IMR-90 (cell line): ENCODE data around the gene ANGPTL1. TPM values are rescaled to one million over a fixed set of nuclear protein-coding genes. Genes with fewer than 3 reads are reported as not detected.

Experiments
- ATAC-seq: fragments of 200-7000 bp; cut with Tn5 transposase; 2 replicates; pipeline ENCODE4 v1.9.1; 2020; ENCODE audit warnings: low read depth, mild to moderate bottlenecking, moderate library complexity
- BruUV-seq: library from RNA; stranded (reverse); fragments of 400-500 nt; replicated peaks from 2 replicates; lab custom pipeline; 2021; lab: Mats Ljungman, UMichigan
- CTCF ChIA-PET: fragments of 300-600 bp; formaldehyde crosslinking; extraction: SDS; loops from one replicate; lab custom pipeline; 2021; ENCODE audit warnings: antibody characterized with exemption; lab: Yijun Ruan, JAX
- POLR2A ChIA-PET: fragments of 300-600 bp; sonication (Branson Sonifier 250); formaldehyde crosslinking; loops from one replicate; lab custom pipeline; 2022; ENCODE audit warnings: antibody characterized with exemption; ENCODE audit not compliant: unreplicated experiment; lab: Charles Lee
- DNase-seq: peaks from one replicate; pipeline ENCODE4 v3.0.0; 2013
- H2AFZ ChIP-seq: replicated peaks from 2 replicates; pipeline ENCODE3; 2013; ENCODE audit warnings: low read length, mild to moderate bottlenecking; ENCODE audit not compliant: poor library complexity
- H2AK5ac ChIP-seq: 2 replicates; pipeline ENCODE4 v1.6.1; 2013; ENCODE audit warnings: low read depth, low read length, inconsistent platforms
- H2AK9ac ChIP-seq: replicated peaks from 2 replicates; pipeline ENCODE3; 2013; ENCODE audit warnings: mild to moderate bottlenecking, low read depth, low read length, moderate library complexity; ENCODE audit not compliant: poor library complexity
- H2BK120ac ChIP-seq: 2 replicates; pipeline ENCODE4 v1.6.1; 2013; ENCODE audit warnings: low read depth, low read length, inconsistent platforms
- H2BK15ac ChIP-seq: 3 replicates; pipeline ENCODE4 v1.6.1; 2013; ENCODE audit warnings: low read depth, low read length, inconsistent platforms
- H2BK20ac ChIP-seq: 2 replicates; pipeline ENCODE4 v1.6.1; 2013; ENCODE audit warnings: low read depth, mild to moderate bottlenecking, inconsistent platforms, low read length, moderate library complexity
- H2BK5ac ChIP-seq: 2 replicates; pipeline ENCODE4 v1.6.1; 2013; ENCODE audit warnings: mild to moderate bottlenecking, low read depth, low read length, inconsistent platforms; ENCODE audit not compliant: poor library complexity, severe bottlenecking
- H3K14ac ChIP-seq: replicated peaks from 2 replicates; pipeline ENCODE4 v1.6.1; 2013; ENCODE audit warnings: low read depth, low read length, inconsistent platforms
- H3K18ac ChIP-seq: 2 replicates; pipeline ENCODE4 v1.6.1; 2013; ENCODE audit warnings: low read depth, low read length, control low read depth
- H3K23ac ChIP-seq: 2 replicates; pipeline ENCODE4 v1.6.1; 2013; ENCODE audit warnings: low read depth, low read length, inconsistent platforms
- H3K27ac ChIP-seq: 2 replicates; pipeline ENCODE4 v1.5.1; 2013; ENCODE audit warnings: mild to moderate bottlenecking, control low read depth, low read length; ENCODE audit not compliant: insufficient read depth
- H3K27me3 ChIP-seq: 2 replicates; pipeline ENCODE4 v1.6.1; 2013; ENCODE audit warnings: low read length; ENCODE audit not compliant: control insufficient read depth, insufficient read depth
- H3K36me3 ChIP-seq: 2 replicates; pipeline ENCODE4 v1.6.1; 2013; ENCODE audit warnings: low read length, mixed read lengths; ENCODE audit not compliant: control insufficient read depth, insufficient read depth
- H3K4ac ChIP-seq: 2 replicates; pipeline ENCODE4 v1.6.1; 2013; ENCODE audit warnings: low read depth, low read length, inconsistent platforms
- H3K4me1 ChIP-seq: 2 replicates; pipeline ENCODE4 v1.6.1; 2013; ENCODE audit warnings: low read length, mixed read lengths; ENCODE audit not compliant: control insufficient read depth, insufficient read depth
- H3K4me2 ChIP-seq: 2 replicates; pipeline ENCODE4 v1.6.1; 2013; ENCODE audit warnings: low read depth, mild to moderate bottlenecking, control low read depth, low read length, moderate library complexity
- H3K4me3 ChIP-seq: 2 replicates; pipeline ENCODE4 v1.5.1; 2013; ENCODE audit warnings: low read depth, mild to moderate bottlenecking, control low read depth, low read length, moderate library complexity; ENCODE audit not compliant: insufficient read depth
- H3K56ac ChIP-seq: 2 replicates; pipeline ENCODE4 v1.6.1; 2013; ENCODE audit warnings: low read length, inconsistent platforms; ENCODE audit not compliant: insufficient read depth; ENCODE audit errors: extremely low read depth
- H3K79me1 ChIP-seq, 2 experiments: 2 replicates each; pipeline ENCODE4 v1.6.1; 2013; ENCODE audit warnings: low read length in 2 of 2, inconsistent platforms in 1 of 2, low read depth in 1 of 2
- H3K9ac ChIP-seq: 2 replicates; pipeline ENCODE4 v1.6.1; 2013; ENCODE audit warnings: low read depth, low read length, control low read depth
- H3K9me1 ChIP-seq: 2 replicates; pipeline ENCODE4 v1.6.1; 2013; ENCODE audit warnings: low read length, inconsistent platforms; ENCODE audit not compliant: insufficient read depth
- H3K9me3 ChIP-seq: 2 replicates; pipeline ENCODE4 v1.6.1; 2013; ENCODE audit warnings: low read length; ENCODE audit not compliant: control insufficient read depth, insufficient read depth
- H4K20me1 ChIP-seq: 2 replicates; pipeline ENCODE4 v1.6.1; 2013; ENCODE audit warnings: low read length, inconsistent platforms; ENCODE audit not compliant: insufficient read depth
- H4K5ac ChIP-seq: 2 replicates; pipeline ENCODE4 v1.6.1; 2013; ENCODE audit warnings: mild to moderate bottlenecking, low read depth, low read length, control low read depth
- H4K8ac ChIP-seq, 2 experiments: 2 replicates each; pipeline ENCODE4 v1.6.1; 2013; ENCODE audit warnings: low read depth in 2 of 2, low read length in 2 of 2, control low read depth in 1 of 2, inconsistent platforms in 1 of 2
- H4K91ac ChIP-seq: 2 replicates; pipeline ENCODE4 v1.6.1; 2013; ENCODE audit warnings: low read depth, low read length, inconsistent platforms; ENCODE audit not compliant: insufficient read depth
- BHLHE40 ChIP-seq: fragments of 150-350 bp; IDR thresholded peaks from 2 replicates; pipeline ENCODE4 v1.6.1; 2016; ENCODE audit warnings: mild to moderate bottlenecking, low read depth, low read length
- CEBPB ChIP-seq: IDR thresholded peaks from 2 replicates; pipeline ENCODE4 v1.6.1; 2012; ENCODE audit warnings: low read depth, low read length, improper control_type of control experiment
- CHD1 ChIP-seq: IDR thresholded peaks from 2 replicates; pipeline ENCODE4 v1.6.1; 2012; ENCODE audit warnings: low read depth, low read length, improper control_type of control experiment
- FOS ChIP-seq: fragments of 150-350 bp; IDR thresholded peaks from 2 replicates; pipeline ENCODE4 v1.6.1; 2016; ENCODE audit warnings: low read depth, low read length
- MAFK ChIP-seq: IDR thresholded peaks from 2 replicates; pipeline ENCODE4 v1.6.1; 2012; ENCODE audit warnings: low read depth, low read length, improper control_type of control experiment
- MAZ ChIP-seq: IDR thresholded peaks from 2 replicates; pipeline ENCODE4 v1.6.1; 2012; ENCODE audit warnings: low read depth, mild to moderate bottlenecking, low read length, improper control_type of control experiment, moderate library complexity, borderline replicate concordance
- MXI1 ChIP-seq: IDR thresholded peaks from 2 replicates; pipeline ENCODE4 v1.6.1; 2012; ENCODE audit warnings: low read depth, mild to moderate bottlenecking, low read length, moderate library complexity, borderline replicate concordance
- NFE2L2 ChIP-seq: fragments of 150-350 bp; IDR thresholded peaks from 2 replicates; pipeline ENCODE4 v1.6.1; 2016; ENCODE audit warnings: low read depth, mild to moderate bottlenecking, low read length
- POLR2A ChIP-seq: IDR thresholded peaks from 2 replicates; pipeline ENCODE4 v1.6.1; 2012; ENCODE audit warnings: mild to moderate bottlenecking, low read depth, low read length
- RAD21 ChIP-seq: IDR thresholded peaks from 2 replicates; pipeline ENCODE4 v1.6.1; 2012; ENCODE audit warnings: low read length, improper control_type of control experiment
- RCOR1 ChIP-seq: IDR thresholded peaks from 2 replicates; pipeline ENCODE4 v1.6.1; 2012; ENCODE audit warnings: mild to moderate bottlenecking, low read length, improper control_type of control experiment; ENCODE audit not compliant: insufficient replicate concordance
- RFX5 ChIP-seq: IDR thresholded peaks from 2 replicates; pipeline ENCODE4 v1.8.0; 2012; ENCODE audit warnings: low read depth, mild to moderate bottlenecking, low read length, moderate library complexity
- SMC3 ChIP-seq: fragments of 150-350 bp; IDR thresholded peaks from 2 replicates; pipeline ENCODE4 v1.6.1; 2016; ENCODE audit warnings: low read depth, mild to moderate bottlenecking, antibody characterized with exemption, low read length, moderate library complexity
- WGBS, 2 experiments: methylation state at CpG; one replicate each; pipeline versions ENCODE4 v1.1.5 to v1.1.7; 2013; ENCODE audit warnings: missing lambda C conversion rate in 2 of 2; ENCODE audit not compliant: insufficient read length in 1 of 2; ENCODE audit errors: extremely low coverage in 2 of 2; 5-methylcytosine and 5-hydroxymethylcytosine counted together
- dilution Hi-C: fragments of 300-500 bp; cut with HindIII; formaldehyde crosslinking; loops from one replicate; pipeline ENCODE4 v1.14.3; 2018; ENCODE audit warnings: low sequenced_read_pairs; ENCODE audit not compliant: unreplicated experiment
- in situ Hi-C: fragments of 300-500 bp; cut with MboI; formaldehyde crosslinking; loops from 3 replicates; pipeline ENCODE4 v1.14.3; 2019; ENCODE audit warnings: low sequenced_read_pairs, inconsistent platforms, mixed read lengths
- intact Hi-C: fragments of 100-400 bp; cut with micrococcal nuclease; formaldehyde crosslinking; loops from 2 replicates; pipeline ENCODE4 v1.10.0; 2022
- polyA plus RNA-seq, 3 experiments: library from polyadenylated mRNA; depleted of rRNA; stranded (reverse); fragments of >200 nt; gene quantifications; 2 replicates each; pipeline ENCODE4 v1.2.3, GENCODE V29; 2012; ENCODE audit warnings: low replicate concordance in 1 of 3
- total RNA-seq: library from RNA; depleted of rRNA; stranded (reverse); fragments of >200 nt; gene quantifications from 2 replicates; pipeline ENCODE4 v1.2.3, GENCODE V29; 2012
- TF ChIP-seq, protein P1 (sequence below): conservative IDR thresholded peaks from 2 replicates; pipeline ENCODE4 v1.5.1; 2012; ENCODE audit warnings: mild to moderate bottlenecking, low read depth, low read length, improper control_type of control experiment
- TF ChIP-seq, protein P2 (sequence below): fragments of 150-350 bp; IDR thresholded peaks from 2 replicates; pipeline ENCODE4 v1.6.1; 2017; ENCODE audit warnings: mild to moderate bottlenecking, antibody characterized with exemption, low read length, low read depth
- TF ChIP-seq, protein P3 (sequence below): fragments of 150-350 bp; IDR thresholded peaks from 2 replicates; pipeline ENCODE4 v1.6.1; 2016; ENCODE audit warnings: low read depth, mild to moderate bottlenecking, low read length, moderate library complexity, borderline replicate concordance

Gene ANGPTL1
- total and polyA plus RNA-seq, 2 of the 4 experiments (the other 2 are of a cell fraction): under 0.01 to 0.03 TPM

DNA sequence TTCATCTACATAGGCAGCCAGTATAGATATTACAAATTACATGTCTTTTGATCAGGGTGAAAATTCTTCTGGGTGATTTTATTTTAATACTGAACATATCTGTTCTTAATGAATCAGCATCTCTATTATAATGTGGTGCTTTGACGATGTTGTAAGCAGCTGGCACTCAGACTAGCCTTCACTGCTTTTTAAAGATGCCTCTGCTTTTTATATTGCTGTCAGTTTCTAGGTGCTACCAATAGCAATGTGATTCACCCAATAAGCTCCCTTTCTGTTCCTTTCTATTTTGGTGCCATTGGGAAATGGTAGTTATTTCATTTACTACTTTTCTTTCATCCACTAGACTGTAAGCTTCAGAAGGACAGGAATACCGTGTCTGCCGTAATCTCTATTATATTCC, 11.1 kb upstream of the ANGPTL1 start:
- Histone ChIP-seq H2BK20ac (no peak overlapping the region), H3K9me3 (no peaks in the 10 kb centered on the region), H3K27me3 (no peaks in the 10 kb centered on the region), H2AK5ac (no peak overlapping the region), H4K20me1 (no peaks in the 10 kb centered on the region), H3K9ac (no peak overlapping the region), H2AK9ac (no peak overlapping the region), H4K91ac (no peak overlapping the region), H2BK15ac (no peak overlapping the region), H3K14ac (no peak overlapping the region), H3K4ac (no peak overlapping the region), H3K79me1 (no peaks in the 10 kb centered on the region), H3K9me1 (no peaks in the 10 kb centered on the region), H2BK5ac (no peak overlapping the region), H3K56ac (no peak overlapping the region), H2AFZ (no peak overlapping the region), H3K36me3 (peaks cover 15% of the 10 kb centered on the region), H2BK120ac (no peak overlapping the region), H3K4me2 (no peak overlapping the region), H4K5ac (no peak overlapping the region), H3K4me1 (no peaks in the 10 kb centered on the region), H3K23ac (no peak overlapping the region), H3K4me3 (no peak overlapping the region), H3K27ac (no peak overlapping the region), H4K8ac (no peak overlapping the region), H3K18ac (no peak overlapping the region)
- in situ Hi-C loops (no loop called here), intact Hi-C loops (no loop called here), dilution Hi-C loops (no loop called here)
- BruUV-seq: no TSS peak
- POLR2A ChIA-PET: no interaction called here
- DNase-seq (no peak), ATAC-seq (no peak)
- TF ChIP-seq FOS (no peak), MAFK (no peak), NFE2L2 (no peak), MAZ (no peak), RAD21 (no peak), RFX5 (no peak), CHD1 (no peak), POLR2A (no peak), MXI1 (no peak), BHLHE40 (no peak), RCOR1 (no peak), CEBPB (no peak), SMC3 (no peak)
- TF ChIP-seq, protein P1, sequence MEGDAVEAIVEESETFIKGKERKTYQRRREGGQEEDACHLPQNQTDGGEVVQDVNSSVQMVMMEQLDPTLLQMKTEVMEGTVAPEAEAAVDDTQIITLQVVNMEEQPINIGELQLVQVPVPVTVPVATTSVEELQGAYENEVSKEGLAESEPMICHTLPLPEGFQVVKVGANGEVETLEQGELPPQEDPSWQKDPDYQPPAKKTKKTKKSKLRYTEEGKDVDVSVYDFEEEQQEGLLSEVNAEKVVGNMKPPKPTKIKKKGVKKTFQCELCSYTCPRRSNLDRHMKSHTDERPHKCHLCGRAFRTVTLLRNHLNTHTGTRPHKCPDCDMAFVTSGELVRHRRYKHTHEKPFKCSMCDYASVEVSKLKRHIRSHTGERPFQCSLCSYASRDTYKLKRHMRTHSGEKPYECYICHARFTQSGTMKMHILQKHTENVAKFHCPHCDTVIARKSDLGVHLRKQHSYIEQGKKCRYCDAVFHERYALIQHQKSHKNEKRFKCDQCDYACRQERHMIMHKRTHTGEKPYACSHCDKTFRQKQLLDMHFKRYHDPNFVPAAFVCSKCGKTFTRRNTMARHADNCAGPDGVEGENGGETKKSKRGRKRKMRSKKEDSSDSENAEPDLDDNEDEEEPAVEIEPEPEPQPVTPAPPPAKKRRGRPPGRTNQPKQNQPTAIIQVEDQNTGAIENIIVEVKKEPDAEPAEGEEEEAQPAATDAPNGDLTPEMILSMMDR: no peak
- TF ChIP-seq, protein P2, sequence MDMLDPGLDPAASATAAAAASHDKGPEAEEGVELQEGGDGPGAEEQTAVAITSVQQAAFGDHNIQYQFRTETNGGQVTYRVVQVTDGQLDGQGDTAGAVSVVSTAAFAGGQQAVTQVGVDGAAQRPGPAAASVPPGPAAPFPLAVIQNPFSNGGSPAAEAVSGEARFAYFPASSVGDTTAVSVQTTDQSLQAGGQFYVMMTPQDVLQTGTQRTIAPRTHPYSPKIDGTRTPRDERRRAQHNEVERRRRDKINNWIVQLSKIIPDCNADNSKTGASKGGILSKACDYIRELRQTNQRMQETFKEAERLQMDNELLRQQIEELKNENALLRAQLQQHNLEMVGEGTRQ: no peak
- TF ChIP-seq, protein P3, sequence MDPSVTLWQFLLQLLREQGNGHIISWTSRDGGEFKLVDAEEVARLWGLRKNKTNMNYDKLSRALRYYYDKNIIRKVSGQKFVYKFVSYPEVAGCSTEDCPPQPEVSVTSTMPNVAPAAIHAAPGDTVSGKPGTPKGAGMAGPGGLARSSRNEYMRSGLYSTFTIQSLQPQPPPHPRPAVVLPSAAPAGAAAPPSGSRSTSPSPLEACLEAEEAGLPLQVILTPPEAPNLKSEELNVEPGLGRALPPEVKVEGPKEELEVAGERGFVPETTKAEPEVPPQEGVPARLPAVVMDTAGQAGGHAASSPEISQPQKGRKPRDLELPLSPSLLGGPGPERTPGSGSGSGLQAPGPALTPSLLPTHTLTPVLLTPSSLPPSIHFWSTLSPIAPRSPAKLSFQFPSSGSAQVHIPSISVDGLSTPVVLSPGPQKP: no peak
- no CpG with 5 or more reads among the region's 3 CpGs for WGBS, 2 experiments
- CTCF ChIA-PET: no interaction called here
